Suppressor macrophage treated with lipopolysaccharide for 1 hour (primary cell): Measurements from ENCODE around the gene RAD52.

Source experiments
- DNase-seq, 3 donors: peaks; one replicate each; pipeline ENCODE4 v3.0.0-alpha.2; 2020 to 2022

Gene RAD52

DNA sequence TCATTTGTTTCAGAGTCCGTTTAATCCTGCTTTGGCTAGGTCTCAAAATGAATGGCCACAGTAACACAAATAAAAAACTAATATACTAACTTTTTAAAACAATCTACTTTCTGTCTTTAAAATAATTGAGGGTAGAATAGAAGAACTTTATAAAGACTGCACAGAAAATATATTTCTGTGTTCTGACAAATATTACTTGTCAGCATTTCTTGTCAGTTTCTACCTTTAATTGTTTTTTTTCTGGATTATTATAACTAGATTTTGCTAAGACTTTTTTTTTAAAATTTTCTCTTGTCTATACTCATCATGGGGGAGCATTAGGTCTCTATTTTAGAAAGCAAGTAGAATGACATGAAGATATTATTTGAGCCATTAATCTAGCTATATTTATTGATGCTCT lies 86.2 kb downstream of the RAD52 start:
- DNase-seq = no peak

DNA sequence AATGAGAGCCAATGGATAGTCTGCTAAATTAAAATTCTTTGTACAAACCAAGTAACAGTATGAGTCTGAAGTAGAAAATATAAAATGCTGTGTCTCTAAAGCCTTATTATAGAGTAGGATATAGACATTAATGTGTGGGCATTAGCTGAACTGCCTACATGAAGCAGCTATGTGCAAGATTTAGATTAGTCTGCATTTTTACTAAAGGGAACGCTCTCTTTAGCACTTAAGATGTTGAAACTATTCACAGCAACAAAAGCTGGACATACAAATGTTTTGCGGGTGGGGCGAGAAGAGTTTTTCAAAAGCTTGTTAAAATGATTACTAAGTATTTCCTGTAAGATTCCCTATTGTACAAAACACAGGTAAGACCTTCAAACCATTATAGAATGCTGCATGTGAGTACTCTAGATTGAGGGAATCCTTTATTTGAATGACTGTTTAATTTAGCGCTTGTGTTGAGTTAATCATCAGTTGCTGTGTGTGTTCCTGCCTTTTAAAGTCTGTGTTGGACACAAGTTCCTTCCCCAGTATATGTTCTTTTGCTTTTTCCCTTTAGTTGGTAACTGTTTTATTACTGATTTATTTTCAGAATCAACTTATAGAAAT lies 87.1 kb downstream of the RAD52 start:
- DNase-seq = no peak
